GM19372 (cell line): ENCODE results near the gene TRIAP1.
"Not testable (repeated sequence)": the region's sequence is repeated elsewhere in the genome, so short reads cannot be mapped to it uniquely, and the experiment has no call there.

Source experiments
- ATAC-seq: cut with Tn5 transposase; IDR thresholded peaks from one replicate; pipeline ENCODE4 v1.9.1; 2021; ENCODE audit warnings: mild to moderate bottlenecking, low read depth, moderate library complexity; ENCODE audit not compliant: unreplicated experiment

Gene TRIAP1

DNA sequence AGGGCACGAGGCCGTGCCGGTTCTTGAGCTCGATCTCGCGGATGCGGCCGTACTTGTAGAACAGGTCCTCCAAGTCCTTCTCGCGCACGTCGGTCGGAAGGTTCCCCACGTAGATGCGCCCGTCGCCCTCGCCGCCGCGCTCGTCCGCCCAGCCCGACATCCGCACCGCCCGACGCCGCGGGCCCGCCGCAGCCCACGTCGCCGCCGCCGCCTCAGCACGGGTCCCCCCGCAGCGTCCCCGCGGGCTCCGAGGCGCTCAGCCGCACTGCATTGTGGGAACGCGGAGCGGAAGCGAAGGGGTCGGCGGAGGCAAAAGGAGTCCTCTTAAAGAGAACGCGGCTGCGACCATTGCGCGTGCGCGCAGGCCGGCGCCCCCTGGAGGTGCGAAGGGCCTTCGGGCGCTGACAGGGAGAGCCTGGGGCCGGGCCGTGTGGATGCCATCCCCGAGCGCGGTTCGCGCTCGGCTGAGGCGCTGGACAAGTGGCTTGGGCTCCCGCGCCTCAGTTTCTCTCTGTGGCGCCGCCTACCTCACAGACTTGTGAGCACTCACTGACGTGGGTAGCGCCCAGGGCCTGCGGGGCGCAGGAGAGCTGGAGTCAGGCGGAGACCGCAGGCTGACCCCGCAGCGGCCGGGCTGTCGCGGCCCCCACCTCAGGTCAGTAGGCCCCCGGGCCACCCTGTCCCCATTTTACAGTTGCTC, 23.4 kb upstream of the TRIAP1 start, which contains the start of gene SRSF9:
Gene SRSF9, minus strand, starts transcription at position 299 of the 700 bp plus-strand sequence. Its CDS starts 139 bp downstream, at position 160.
- ATAC-seq, result peak; percentile 90

DNA sequence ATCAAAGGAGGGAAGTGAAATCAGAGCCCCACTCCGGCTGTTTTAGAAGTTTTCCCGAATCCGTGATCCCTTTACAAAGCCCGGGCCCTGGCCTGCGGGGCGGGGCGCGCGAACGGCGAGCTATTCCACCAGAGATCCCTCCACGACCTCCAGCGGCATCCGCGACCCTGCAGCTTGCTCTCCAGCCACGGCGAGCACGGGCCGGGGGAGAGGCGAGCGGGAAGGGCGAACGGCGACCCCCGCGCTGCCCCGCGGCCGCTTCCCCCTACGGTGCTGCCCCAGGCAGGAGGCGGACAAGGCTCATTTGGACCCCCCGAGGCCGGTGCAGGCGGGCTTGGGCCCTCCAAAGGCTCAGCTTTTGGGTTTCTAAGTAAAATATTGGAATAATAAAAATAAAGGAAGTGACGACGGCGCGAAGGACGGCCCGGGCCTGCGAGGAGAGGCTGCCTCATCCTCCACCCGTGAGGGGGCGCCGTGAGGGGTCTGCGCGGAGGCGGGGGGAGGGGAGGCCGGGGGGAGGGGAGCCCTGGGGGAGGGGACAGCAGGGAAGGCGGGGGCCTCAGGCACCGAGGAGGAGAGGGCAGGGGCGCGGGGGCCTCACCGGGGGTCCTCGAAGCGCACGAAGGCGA, 22.8 kb upstream of the TRIAP1 start:
- peak; percentile 24 for ATAC-seq

DNA sequence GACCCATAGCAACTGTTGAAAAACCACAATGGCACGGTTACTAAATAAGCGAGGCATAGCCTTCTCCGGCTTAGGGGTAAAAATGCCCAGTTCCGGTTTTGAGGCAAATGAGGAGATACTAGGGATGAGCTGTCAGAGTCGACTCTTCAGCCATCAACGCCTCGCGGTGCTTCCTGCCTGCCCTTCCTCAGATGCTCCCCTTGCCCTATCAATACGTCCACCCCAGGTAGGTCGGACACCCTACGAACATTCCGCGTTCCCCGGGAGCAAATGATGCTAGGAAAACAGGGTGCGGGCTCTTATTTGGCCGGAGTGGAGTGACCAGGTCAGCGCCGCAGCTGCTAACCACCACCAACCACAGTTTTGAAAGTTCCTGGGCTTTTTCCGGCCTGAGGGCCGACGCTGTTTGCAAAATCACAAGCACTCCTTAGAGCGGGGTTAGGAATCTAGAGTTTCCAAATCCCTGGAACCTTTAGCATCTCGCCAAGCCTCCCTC, 22.2 kb upstream of the TRIAP1 start:
- ATAC-seq, result no peak

DNA sequence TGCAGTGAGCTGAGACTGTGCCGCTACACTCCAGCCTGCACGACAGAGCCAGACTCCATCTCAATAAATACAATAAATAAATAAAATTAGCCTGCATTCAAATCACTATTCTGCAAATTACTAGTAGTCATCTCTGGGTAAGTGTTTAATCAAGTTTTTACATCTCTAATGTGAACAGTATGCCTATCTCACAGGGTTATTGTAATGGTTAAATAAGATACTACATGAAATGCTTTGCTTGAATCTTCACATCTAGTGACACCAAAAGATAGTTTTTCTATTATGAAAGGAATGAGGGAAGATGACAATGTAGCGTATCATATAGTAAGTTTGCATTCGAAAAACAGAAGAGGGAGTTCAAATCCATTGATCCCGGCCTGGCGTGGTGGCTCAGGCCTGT, 21.3 kb upstream of the TRIAP1 start:
- no peak for ATAC-seq

DNA sequence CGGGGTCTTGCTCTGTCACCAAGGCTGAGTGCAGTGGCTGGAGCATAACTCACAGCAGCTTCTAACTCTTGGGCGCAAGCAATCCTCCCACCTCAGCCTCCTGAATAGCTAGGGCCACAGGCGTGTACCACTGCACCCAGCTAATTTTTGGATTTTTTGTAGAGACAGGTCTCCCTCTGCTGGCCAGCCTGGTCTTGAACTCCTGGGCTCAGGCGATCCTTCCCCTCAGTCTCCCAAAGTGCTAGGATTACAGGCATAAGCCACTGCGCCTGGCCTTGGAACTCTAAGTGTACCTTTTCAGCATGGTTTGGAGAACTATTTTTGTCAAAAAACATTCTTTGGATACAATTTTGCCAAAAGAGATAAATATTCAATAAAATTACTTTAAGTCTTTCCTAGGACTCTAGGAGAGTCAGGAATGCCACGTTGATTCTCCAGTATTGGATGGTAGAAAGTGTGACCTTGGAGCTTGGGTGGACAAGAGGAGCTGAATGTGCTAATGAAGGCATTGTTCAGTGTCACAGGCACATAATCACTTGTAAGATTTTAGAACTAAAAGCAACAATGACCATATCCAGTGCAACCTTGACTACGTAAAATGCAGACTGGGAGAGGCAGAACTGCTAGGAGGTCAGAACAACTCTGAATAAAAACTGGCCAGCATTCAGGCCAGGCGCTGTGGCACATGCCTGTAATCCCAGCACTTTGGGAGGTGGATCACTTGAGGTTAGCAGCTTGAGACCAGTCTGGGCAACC, 20.6 kb upstream of the TRIAP1 start:
- no peak for ATAC-seq

DNA sequence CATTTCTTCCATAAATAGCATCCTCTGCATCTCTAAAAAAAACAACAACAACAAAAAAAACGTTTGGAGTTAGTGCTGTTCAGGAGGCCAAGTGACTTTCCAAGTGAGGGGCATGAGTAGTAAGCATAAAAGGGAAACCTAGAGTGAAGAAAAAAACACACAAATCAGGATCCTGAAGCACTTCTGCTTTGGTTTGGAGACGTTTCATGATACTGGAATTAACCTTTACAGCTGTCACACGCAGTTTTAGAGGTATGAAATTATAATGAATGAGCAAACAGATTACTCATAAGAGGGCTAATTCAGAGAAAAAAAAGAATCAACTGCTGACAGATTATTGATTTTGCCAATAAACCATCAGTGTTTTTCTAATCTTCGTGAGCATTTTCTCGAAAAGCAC, 19.6 kb upstream of the TRIAP1 start:
- no peak for ATAC-seq

DNA sequence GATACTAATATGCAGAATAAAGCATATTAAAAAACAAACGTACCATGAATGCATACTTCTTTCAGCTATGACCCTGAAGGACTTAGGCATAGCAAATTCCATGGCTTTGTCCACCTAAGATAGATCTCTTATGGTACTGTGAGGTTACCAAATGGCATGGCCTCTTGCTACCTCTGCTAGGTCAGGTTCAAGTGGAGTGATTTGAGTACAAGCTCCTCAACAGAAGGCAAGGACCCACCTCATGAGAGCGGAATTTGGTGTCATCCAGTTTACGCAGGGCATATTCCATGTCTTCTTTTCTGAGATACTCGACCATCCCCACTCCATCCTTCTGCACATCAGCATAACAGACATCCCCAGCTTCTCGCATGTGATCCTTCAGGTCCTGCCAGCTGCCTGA, 17.5 kb upstream of the TRIAP1 start:
- ATAC-seq, result no peak

DNA sequence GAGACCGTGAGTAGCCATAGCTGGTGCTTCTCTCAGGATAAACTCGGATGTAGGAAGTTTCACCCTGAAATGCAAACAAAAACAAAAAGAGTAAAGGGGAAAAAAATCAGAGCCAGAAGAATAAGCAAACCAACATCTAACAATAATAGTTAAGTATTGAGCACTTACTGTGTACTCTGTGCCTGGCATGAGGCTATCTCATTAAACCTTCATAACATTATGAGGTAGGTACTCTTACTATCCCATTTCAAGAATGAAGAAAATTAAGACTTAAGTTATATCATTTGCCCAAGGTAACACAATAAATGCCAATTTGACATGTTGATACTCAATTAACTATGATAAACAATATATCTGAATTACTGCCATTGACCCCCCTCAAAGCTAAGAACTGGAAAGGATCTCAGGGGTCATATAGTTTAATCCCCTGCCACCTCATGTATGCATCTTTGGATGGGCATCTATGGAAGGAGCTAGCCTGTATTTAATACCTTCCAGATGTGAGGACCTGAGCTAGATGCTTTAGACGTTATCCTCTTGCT, 16.0 kb upstream of the TRIAP1 start:
- no peak for ATAC-seq

DNA sequence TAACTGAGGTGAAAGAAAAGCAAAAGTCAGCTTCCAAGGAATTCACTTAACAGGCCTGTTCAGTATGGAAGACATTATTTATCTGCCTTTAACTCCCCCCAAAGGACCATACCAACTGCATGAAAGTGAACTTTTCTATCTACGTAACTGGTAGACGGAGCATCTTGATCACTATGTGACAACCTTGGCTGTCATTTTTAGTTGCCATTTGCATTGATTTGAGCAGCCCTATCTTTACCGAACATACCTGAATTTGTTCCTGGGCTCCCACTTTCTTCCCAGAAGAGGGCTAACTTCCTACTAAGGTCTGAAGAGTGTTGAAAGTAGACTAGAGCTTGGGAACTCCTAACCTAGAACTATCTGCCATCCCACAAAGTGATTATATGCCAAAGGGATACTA, 14.0 kb upstream of the TRIAP1 start:
- ATAC-seq, result no peak

DNA sequence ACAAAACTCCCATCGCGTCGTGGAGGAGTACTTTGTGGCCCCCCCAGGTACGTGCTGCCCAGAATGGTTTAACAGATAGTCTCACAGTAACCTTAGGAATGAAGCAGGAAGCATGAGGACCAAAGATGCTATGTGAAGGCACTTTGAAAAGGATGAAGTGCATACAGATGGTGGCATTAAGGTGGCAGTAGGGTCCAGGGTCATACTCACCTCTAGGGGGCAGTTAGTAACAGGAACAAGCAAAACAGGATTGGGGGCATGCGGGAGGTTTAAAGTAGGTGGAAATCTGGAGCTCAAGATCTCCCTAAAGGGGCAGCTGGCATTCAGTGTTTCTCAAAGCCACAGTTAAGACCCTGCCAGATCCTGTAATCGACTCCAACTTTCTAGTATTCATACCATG, 10.9 kb upstream of the TRIAP1 start:
- no peak for ATAC-seq

DNA sequence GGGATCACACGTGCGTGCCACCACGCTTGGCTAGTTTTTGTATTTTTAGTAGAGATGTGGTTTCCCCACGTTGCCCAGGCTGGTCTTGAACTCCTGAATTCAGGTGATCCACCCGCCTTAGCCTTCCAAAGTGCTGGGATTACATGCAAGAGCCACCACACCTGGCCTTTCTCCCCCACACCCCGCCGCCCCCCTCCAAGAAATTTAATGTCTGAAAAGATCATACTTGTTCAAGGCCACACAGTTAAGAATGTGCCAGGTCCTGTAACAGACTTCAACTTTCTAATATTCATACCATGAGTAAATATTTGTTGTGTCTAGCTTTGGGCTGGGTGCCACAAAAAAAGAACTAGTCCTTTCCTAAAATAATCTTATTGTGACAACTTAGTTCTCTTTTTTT, 9.1 kb upstream of the TRIAP1 start:
- no peak for ATAC-seq

DNA sequence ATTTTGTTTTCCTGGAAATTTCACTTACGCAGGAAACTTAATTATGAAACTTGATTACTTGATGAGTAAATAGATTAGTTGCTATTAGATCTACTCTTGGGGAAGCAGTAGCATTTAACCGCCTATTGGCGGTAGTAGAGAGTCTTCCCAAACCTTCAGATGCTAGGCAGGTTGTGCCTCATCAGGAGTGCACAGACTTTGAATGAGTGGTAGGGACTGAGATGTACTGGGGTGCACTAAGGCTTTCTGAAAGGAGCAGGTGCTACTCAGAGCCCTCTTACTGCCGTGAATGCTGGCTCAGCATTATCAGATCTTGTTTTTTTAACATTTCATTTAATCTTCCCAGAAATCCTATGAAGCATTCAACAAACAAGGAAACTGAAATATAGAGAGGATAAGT, 7.8 kb upstream of the TRIAP1 start:
- no peak for ATAC-seq

DNA sequence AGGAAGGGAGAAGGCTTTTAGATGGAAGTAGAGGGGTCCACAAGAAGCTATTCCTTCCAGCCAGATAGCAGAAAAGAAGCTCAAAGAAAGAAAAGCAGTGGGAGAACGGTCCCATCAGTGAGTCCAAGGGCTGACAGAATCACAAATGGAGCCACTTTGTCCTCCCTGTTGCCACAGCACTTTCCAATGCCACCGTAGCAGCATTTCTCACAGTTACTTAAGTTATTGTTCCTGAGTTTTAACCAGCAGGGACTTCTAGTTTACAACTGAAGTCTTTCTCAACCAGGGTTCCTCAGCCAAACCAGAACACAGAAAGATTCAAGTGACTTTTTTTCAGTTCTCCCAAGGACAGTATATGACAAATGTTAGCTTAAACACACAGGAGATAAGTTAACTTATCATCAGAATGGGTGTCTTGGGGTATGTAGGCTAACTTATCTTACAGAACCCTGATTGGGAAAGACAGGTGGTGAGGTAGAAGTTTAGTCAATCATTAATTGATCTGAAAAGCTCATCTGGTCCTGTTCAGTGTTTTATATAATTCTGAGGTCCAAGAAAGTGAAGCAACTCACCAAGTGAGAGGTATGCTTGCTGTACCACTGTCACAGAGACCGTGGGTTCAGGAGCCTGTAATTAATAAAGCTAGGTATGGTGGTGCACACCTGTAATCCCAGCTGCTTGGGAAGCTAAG, 7.0 kb upstream of the TRIAP1 start:
- ATAC-seq, result no peak

DNA sequence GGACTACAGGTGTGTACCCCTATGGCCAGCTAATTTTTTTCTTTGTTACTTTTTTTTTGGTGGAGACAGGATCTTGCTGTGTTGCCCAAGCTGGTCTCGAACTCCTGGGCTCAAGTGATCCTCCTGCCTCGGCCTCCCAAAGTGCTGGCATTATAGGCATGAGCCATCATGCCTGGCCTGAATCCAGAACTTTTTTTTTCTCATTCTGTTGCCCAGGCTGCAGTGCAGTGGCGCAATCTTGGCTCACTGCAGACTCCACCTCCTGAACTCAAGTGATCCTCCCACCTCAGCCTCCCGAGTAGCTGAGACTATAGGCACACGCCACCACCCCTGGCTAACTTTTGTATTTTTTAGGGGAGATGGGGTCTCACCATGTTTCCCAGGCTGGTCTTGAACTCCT, 6.3 kb upstream of the TRIAP1 start:
- ATAC-seq, result not testable (repeated sequence)

DNA sequence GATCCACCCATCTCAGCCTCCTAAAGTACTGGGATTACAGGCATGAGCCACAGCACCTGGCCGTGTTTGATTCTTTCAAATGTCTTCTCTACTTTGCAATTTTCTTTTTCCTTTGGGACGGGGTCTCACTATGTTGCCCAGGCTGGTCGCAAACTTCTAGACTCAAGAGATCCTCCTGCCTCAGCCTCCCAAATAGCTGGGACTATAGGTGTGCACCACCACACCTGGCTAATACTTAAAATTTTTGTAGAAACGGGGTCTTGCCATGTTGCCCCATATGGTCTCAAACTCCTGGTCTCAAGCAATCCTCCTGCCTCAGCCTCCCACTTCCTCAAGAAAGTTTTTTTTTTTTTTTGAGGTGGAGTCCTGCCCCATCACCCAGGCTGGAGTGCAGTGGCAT, 1.8 kb upstream of the TRIAP1 start:
- ATAC-seq, result no peak

DNA sequence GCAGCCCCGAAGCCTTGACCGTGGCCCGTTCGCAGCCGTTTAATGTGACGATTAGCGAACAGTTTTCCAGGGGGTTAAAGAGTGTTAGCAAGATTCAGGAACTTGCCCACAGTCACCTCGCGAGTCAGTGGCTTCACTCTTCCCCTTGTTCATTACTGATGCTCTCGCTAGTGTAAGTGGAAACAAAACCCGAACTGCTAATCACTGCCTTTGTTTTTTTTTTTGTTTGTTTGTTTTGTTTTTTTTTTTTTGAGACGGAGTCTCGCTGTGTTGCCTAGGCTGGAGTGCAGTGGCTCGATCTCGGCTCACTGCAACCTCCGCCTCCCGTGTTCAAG, 627 bp upstream of the TRIAP1 start:
- ATAC-seq, result not testable (repeated sequence)

DNA sequence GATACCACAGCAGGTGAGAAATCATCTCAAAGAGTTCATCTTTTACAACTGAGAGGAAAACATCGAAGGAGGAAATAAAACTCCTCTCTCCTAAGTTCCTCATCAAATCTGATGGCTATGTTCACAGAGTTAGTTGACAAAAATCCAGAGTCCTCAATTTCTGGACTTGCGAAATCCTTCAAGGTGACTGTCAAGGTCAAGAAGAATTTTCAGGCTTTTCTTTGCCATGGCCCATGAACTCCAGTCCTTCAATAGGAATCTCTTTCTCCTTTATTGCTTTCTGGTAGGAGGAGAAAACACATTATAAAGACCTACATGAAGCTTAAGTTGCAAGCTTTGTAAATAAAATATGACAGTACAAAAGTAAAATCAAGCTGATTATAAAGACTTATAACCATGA, 1.5 kb downstream of the TRIAP1 start:
- no peak for ATAC-seq

DNA sequence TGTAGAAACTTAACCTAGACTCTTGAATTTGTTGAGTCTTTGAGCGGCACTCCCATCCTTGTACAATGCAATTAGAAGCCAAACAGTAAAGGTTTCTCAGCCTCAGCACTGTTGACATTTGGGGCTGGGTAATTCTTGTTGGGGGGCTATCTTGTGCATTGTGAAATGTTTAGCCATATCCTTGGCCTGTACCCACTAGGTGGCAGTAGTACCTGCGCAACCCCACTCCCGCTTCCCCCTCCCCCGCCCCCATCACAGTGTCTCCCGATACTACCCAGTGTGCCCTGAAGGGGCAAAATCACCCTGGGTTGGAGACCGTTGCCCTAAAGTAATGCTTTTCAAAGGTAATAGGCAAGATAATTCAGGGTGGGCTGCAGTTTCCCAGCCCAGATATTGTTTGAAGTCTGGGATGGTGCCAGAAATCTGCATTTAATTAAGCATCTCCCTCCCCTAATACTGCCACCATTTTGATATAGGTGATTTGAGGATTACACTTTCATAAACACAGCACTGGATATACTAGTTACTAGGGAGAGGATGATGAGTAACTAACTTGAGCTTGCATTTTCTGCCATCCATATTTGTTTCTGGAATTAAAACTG, 6.4 kb downstream of the TRIAP1 start:
- no peak for ATAC-seq

DNA sequence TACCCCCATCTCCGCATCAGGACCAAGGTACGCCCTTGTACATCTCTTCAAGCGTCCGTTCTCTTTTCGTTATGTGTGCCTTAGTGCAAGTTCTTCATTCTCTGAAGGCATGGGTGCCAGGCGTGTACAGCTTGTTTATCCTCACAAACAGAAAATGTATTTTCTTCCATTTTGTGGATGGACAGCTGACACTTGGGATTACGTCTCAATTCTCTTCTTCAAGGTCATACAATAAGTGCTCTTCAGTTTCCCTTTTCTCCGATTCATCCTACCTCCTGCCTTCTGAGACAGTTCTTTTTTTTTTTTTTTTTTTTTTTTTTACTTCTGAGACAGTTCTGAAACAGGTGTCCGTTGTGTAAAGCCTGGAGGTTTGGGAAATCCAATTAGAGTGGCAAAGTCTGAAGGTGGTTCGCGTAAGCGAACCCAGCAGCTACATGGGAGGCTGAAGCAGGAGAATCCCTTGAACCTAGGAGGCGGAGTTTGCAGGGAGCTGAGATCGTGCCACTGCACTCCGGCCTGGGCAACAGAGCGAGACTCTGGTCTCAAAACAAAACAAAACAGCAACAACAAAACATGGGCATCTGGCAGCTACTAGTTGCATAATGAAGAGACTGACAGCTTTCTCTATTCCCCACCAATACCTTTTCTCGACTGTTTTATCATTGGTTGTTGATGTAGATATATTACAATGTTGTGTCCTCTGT, 7.5 kb downstream of the TRIAP1 start:
- no peak for ATAC-seq
